Nephron progenitor cell (in vitro differentiated cells): ENCODE measurements around the gene MPDZ.

ENCODE experiments used
- DNase-seq: peaks from one replicate; pipeline ENCODE4 v3.0.0; 2021
- H3K27ac Mint-ChIP-seq: 2 replicates; pipeline ENCODE4 v1.8.0; 2021; ENCODE audit warnings: mild to moderate bottlenecking, moderate library complexity, mixed read lengths
- H3K27me3 Mint-ChIP-seq: 2 replicates; pipeline ENCODE4 v1.8.0; 2021; ENCODE audit warnings: mild to moderate bottlenecking, low read depth, mixed read lengths; ENCODE audit not compliant: poor library complexity
- H3K36me3 Mint-ChIP-seq: 2 replicates; pipeline ENCODE4 v1.8.0; 2021; ENCODE audit warnings: low read depth, mixed read lengths
- H3K4me1 Mint-ChIP-seq: 2 replicates; pipeline ENCODE4 v1.8.0; 2021; ENCODE audit warnings: mixed read lengths
- H3K4me3 Mint-ChIP-seq: 2 replicates; pipeline ENCODE4 v1.8.0; 2021; ENCODE audit warnings: mild to moderate bottlenecking, moderate library complexity, mixed read lengths
- H3K9me3 Mint-ChIP-seq: 2 replicates; pipeline ENCODE4 v1.8.0; 2021; ENCODE audit warnings: mild to moderate bottlenecking, moderate library complexity, mixed read lengths
- CTCF ChIP-seq: fragments of 200-600 bp; sonication (generic); IDR thresholded peaks from 2 replicates; pipeline ENCODE4 v1.5.0; 2021; ENCODE audit warnings: antibody characterized with exemption

MPDZ gene

DNA sequence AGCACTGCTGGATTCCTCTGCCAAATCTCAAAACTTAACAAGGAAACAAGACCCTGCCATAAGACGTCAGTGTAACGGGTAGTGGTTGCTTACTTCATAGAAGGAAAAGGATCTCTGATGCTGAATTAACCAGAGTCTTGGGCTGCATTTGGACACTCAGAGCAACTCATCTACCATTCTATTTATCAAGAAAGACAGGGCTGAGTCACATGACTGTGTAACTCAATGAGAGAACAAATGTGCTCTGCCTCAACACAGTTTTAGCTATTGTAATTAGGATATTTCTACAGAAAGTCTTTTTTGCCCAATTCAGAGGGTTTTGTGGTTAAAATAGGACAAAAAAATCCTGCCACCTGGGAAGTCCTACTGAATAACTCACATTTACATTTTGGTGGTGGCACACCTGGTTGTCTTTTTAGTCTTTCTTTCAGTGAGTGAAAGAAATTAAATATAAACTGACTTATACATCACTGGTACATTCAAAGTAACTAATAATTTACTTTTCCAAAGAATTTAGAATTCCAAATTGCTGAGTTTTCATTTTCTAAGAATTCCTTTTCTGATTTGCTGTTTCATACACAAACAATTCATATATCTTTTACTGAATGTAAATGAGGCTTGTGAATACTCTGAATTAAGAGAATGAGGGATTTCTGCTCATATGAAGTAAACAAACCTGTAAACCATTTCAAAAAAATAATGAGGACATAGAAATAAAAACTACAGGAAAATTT, 104.4 kb downstream of the MPDZ start:
- peaks cover 43% of the 10 kb centered on the region for H3K36me3 Mint-ChIP-seq
- H3K4me1 Mint-ChIP-seq: no peaks in the 10 kb centered on the region
- no peaks in the 10 kb centered on the region for H3K9me3 Mint-ChIP-seq
- peak overlapping the region; percentile 21 for H3K27ac Mint-ChIP-seq
- TF ChIP-seq CTCF: no peak
- DNase-seq: no peak
- no peak overlapping the region for H3K4me3 Mint-ChIP-seq
- H3K27me3 Mint-ChIP-seq: no peaks in the 10 kb centered on the region

GRCh38 chr9:13173553-13173952, 105.9 kb downstream of the MPDZ start:
- no peak for DNase-seq
- TF ChIP-seq CTCF: no peak
- H3K4me3 Mint-ChIP-seq: no peak overlapping the region
- H3K27me3 Mint-ChIP-seq: no peaks in the 10 kb centered on the region
- H3K27ac Mint-ChIP-seq: no peak overlapping the region
- no peaks in the 10 kb centered on the region for H3K9me3 Mint-ChIP-seq
- no peaks in the 10 kb centered on the region for H3K4me1 Mint-ChIP-seq
- peaks cover 50% of the 10 kb centered on the region for H3K36me3 Mint-ChIP-seq

DNA sequence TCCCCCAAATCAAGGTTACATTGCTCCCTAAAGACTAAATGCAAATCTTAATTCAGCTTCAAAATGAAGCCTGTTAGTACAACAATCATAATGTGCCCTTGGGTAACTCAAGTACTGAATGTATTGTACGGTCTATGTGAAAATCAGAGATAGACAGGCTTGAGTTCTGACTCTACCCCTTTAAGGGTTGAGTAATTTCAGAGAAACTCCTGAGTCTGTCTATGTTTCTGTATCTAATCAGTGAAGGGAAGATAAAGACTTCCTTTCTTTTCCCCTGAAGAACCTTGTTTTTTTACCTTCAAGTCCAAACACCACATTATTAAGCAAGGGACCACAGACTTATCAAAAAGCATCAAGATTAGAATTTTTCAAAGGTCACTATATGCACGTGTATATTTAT, 108.2 kb downstream of the MPDZ start:
- Mint-ChIP-seq H3K4me1 (no peaks in the 10 kb centered on the region), H3K9me3 (no peaks in the 10 kb centered on the region), H3K4me3 (no peak overlapping the region), H3K36me3 (peaks cover 66% of the 10 kb centered on the region), H3K27ac (no peak overlapping the region), H3K27me3 (no peaks in the 10 kb centered on the region)
- DNase-seq: no peak
- TF ChIP-seq CTCF: no peak

- H3K36me3 Mint-ChIP-seq: peaks cover 47% of the 10 kb centered on the region
- no peaks in the 10 kb centered on the region for H3K9me3 Mint-ChIP-seq
- no peak overlapping the region for H3K4me3 Mint-ChIP-seq
- no peak for TF ChIP-seq CTCF
- no peak overlapping the region for H3K27ac Mint-ChIP-seq
- no peak for DNase-seq
- no peaks in the 10 kb centered on the region for H3K27me3 Mint-ChIP-seq
- peaks cover 7% of the 10 kb centered on the region for H3K4me1 Mint-ChIP-seq
Measured at GRCh38 chr9:13166996-13167395, 112.5 kb downstream of the MPDZ start.

GRCh38 chr9:13165956-13166355, 113.5 kb downstream of the MPDZ start:
- Mint-ChIP-seq H3K4me1 (peaks cover 7% of the 10 kb centered on the region), H3K27me3 (no peaks in the 10 kb centered on the region), H3K9me3 (no peaks in the 10 kb centered on the region), H3K4me3 (no peak overlapping the region), H3K36me3 (peaks cover 46% of the 10 kb centered on the region), H3K27ac (peak overlapping the region; percentile 62)
- no peak for DNase-seq
- TF ChIP-seq CTCF: no peak

DNA sequence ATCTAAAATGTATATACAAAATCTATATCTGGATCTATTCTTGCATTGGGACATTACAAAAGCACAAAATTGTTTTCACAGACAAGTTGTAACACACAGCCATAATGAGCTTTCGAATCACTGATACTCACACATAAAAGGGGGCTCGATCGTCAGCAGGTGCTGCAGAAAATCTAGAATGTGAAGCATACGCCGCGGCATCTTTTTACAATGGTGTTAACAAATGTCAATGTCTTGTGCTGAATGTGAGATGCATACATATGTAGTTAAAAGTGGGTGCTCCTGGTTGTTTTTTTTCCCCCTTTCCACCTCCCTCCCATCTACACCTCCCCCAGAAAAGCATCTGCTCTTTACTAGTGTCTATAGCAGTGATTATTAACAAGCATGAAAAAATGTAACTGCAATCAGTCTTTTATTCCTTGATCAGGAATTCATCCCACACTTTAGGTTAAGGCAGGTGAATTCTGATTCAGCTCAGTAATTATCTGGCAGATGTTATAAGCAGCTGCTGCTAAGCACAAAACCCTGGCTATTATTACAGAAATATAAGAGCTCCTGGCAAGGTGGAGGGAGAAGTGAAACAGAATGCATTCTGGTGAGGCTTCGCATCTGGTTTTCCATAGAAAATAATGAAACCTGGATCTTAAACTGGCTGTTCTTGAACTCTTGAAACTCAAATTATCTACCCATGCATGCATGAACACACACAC, 114.1 kb downstream of the MPDZ start:
- Mint-ChIP-seq H3K27me3 (no peaks in the 10 kb centered on the region), H3K36me3 (peaks cover 45% of the 10 kb centered on the region), H3K27ac (peak overlapping the region; percentile 62), H3K4me3 (no peak overlapping the region), H3K9me3 (no peaks in the 10 kb centered on the region), H3K4me1 (peaks cover 7% of the 10 kb centered on the region)
- TF ChIP-seq CTCF: no peak
- DNase-seq: no peak
